ENCODE measurements around the gene PLEKHJ1. TPM values are rescaled to one million over a fixed set of nuclear protein-coding genes. Genes with fewer than 3 reads are reported as not detected.
A peak's percentile ranks its signal among the peaks of the same experiment; 100 is the strongest.

PLEKHJ1 gene
- total RNA-seq, 4 donors from 2014 or later = 41.6 to 56.7 (median 51.7) TPM

- Histone ChIP-seq H3K9me3 (no peaks in the 10 kb centered on the region), H3K27ac (no peak overlapping the region), H3K27me3 (peaks cover 4% of the 10 kb centered on the region), H3K36me3 (peaks cover 0 to 66% of the 10 kb centered on the region in 2 donors), H3K4me1 (peaks cover 0 to 62% (median 22%) of the 10 kb centered on the region in 3 donors), H3K4me3 (no peak overlapping the region)
- ATAC-seq = no peak
- 100% methylated on average over 2 of the region's 21 CpGs; no CpG with 5 or more reads in 1 of the 2 donors for WGBS, 2 donors (ENCODE audit: low coverage in 1 of 2)
- no peak for TF ChIP-seq CTCF (IDR thresholded peaks at IDR 0.05)
- no peak for TF ChIP-seq EP300 (IDR thresholded peaks at IDR 0.05)
- no peak for TF ChIP-seq POLR2A (IDR thresholded peaks at IDR 0.05)
- no peak for TF ChIP-seq POLR2AphosphoS5 (IDR thresholded peaks at IDR 0.05)
Measured at GRCh38 chr19:2244486-2244885, 8.4 kb upstream of the PLEKHJ1 start.

DNA sequence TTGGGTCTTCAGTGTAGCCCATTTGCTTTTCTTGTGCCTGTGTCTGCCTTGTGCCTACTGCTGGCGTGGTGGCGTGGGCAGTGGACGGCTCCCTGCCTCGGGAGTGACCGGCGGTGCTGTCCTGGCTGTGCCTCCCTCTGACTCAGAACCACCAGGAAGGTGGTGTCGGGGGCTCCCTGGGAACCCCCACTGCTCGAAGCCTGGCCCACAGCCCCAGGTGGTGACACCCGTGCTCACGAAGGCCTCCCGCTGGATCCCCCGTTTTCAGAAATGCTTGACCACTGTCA, 7.9 kb upstream of the PLEKHJ1 start:
- no peaks in the 10 kb centered on the region for H3K9me3 ChIP-seq
- H3K36me3 ChIP-seq = peaks cover 0 to 62% of the 10 kb centered on the region in 2 donors
- no peak for ATAC-seq
- H3K4me1 ChIP-seq = peaks cover 0 to 66% (median 24%) of the 10 kb centered on the region in 3 donors
- TF ChIP-seq POLR2AphosphoS5 (IDR thresholded peaks at IDR 0.05) (no peak), POLR2A (IDR thresholded peaks at IDR 0.05) (no peak), EP300 (IDR thresholded peaks at IDR 0.05) (no peak), CTCF (IDR thresholded peaks at IDR 0.05) (no peak)
- H3K27ac ChIP-seq = no peak overlapping the region
- WGBS, 2 donors (ENCODE audit: low coverage in 1 of 2) = no CpG with 5 or more reads among the region's 12 CpGs
- no peak overlapping the region for H3K4me3 ChIP-seq
- no peaks in the 10 kb centered on the region for H3K27me3 ChIP-seq

DNA sequence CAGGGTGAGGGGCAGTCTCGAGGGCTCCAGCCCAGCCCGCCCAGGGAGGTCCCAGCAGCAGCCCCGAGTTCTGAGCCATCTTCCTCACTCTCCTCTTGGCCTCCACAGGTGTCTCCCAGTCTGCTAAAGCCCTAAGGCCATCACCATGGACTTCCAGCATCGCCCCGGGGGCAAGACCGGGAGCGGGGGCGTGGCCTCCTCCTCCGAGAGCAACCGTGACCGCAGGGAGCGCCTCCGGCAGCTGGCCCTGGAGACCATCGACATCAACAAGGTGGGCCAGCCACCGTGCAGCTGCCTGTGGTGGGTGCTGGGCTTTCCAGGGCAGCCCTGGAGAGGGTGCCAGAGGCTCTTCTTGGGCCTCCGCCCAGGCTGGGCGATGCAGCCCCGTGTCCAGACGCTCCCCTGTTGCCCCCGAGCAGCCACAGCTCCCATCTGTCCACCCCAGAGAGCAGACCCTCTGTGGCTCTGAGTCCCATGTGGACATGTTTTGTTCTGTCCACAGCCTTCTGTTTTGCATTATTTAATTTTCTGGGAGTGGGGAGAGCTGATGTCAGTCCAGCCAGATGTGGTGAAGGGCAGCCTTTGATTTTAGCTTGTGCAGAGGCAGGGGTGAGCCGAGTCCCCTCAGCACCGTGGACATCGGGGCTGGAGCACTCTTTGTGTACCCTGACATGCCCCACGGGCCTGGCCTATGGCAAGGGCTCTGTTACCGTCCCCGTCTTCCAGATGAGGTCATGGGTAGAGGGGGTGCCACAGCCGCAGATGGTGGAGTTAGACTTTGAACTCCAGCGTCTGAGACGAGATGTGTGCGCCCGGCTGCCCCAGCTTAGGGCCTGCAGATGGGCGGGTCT, 7.4 kb upstream of the PLEKHJ1 start:
- Histone ChIP-seq H3K27me3 (no peaks in the 10 kb centered on the region), H3K27ac (no peak overlapping the region), H3K9me3 (no peaks in the 10 kb centered on the region), H3K36me3 (peaks cover 0 to 56% of the 10 kb centered on the region in 2 donors), H3K4me1 (peaks cover 0 to 72% (median 29%) of the 10 kb centered on the region in 3 donors), H3K4me3 (no peak overlapping the region)
- ATAC-seq = no peak
- no peak for TF ChIP-seq POLR2A (IDR thresholded peaks at IDR 0.05)
- no CpG with 5 or more reads among the region's 32 CpGs for WGBS, 2 donors (ENCODE audit: low coverage in 1 of 2)

GRCh38 chr19:2242816-2243215, 6.7 kb upstream of the PLEKHJ1 start:
- H3K4me1 ChIP-seq = peaks cover 0 to 79% (median 36%) of the 10 kb centered on the region in 3 donors
- no peak overlapping the region for H3K4me3 ChIP-seq
- peaks cover 0 to 49% of the 10 kb centered on the region in 2 donors for H3K36me3 ChIP-seq
- no peaks in the 10 kb centered on the region for H3K27me3 ChIP-seq
- WGBS, 2 donors (ENCODE audit: low coverage in 1 of 2) = 88 to 92% methylated on average over 4 to 8 of the region's 8 CpGs
- H3K27ac ChIP-seq = no peak overlapping the region
- TF ChIP-seq POLR2A (IDR thresholded peaks at IDR 0.05) (no peak), POLR2AphosphoS5 (IDR thresholded peaks at IDR 0.05) (no peak), CTCF (IDR thresholded peaks at IDR 0.05) (no peak), EP300 (IDR thresholded peaks at IDR 0.05) (no peak)
- H3K9me3 ChIP-seq = no peaks in the 10 kb centered on the region
- ATAC-seq = no peak

GRCh38 chr19:2242092-2242537, 6.0 kb upstream of the PLEKHJ1 start:
- peaks cover 0 to 42% of the 10 kb centered on the region in 2 donors for H3K36me3 ChIP-seq
- H3K27ac ChIP-seq = peak overlapping the region in 1 of 4 donors; percentile 69
- H3K9me3 ChIP-seq = no peaks in the 10 kb centered on the region
- H3K4me1 ChIP-seq = peaks cover 0 to 81% (median 42%) of the 10 kb centered on the region in 3 donors
- ATAC-seq = no peak
- no peaks in the 10 kb centered on the region for H3K27me3 ChIP-seq
- 76% methylated on average over 3 of the region's 12 CpGs; no CpG with 5 or more reads in 1 of the 2 donors for WGBS, 2 donors (ENCODE audit: low coverage in 1 of 2)
- TF ChIP-seq EP300 (IDR thresholded peaks at IDR 0.05) = no peak
- no peak for TF ChIP-seq CTCF (IDR thresholded peaks at IDR 0.05)
- TF ChIP-seq POLR2AphosphoS5 (IDR thresholded peaks at IDR 0.05) = no peak
- no peak for TF ChIP-seq POLR2A (IDR thresholded peaks at IDR 0.05)
- no peak overlapping the region for H3K4me3 ChIP-seq

Measured in gastroesophageal sphincter (tissue), 4 donors.